ENCODE results near the gene DIP2C. TPM values are rescaled to one million over a fixed set of nuclear protein-coding genes. Genes with fewer than 3 reads are reported as not detected.
A peak's percentile ranks its signal among the peaks of the same experiment; 100 is the strongest.

Gene DIP2C
- total RNA-seq, 1 donor from 2014 or later: 0.53 TPM

DNA sequence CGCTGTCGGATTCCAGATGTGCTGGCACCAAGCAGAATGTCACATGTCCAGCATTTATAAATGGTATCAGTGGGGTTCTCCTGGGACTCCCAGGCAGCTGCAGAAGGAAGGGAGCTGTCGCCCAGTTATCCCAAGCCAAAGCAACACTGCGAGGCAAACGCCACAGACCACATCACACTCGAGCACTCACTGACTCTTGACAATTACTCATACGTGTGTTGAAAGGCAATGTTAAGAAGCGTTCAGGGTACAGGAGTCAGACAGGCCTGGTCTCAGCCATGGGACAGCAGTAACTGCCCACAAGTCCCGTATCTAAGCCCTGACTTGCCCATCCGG lies 113.4 kb downstream of the DIP2C start:
- TF ChIP-seq, protein P1, sequence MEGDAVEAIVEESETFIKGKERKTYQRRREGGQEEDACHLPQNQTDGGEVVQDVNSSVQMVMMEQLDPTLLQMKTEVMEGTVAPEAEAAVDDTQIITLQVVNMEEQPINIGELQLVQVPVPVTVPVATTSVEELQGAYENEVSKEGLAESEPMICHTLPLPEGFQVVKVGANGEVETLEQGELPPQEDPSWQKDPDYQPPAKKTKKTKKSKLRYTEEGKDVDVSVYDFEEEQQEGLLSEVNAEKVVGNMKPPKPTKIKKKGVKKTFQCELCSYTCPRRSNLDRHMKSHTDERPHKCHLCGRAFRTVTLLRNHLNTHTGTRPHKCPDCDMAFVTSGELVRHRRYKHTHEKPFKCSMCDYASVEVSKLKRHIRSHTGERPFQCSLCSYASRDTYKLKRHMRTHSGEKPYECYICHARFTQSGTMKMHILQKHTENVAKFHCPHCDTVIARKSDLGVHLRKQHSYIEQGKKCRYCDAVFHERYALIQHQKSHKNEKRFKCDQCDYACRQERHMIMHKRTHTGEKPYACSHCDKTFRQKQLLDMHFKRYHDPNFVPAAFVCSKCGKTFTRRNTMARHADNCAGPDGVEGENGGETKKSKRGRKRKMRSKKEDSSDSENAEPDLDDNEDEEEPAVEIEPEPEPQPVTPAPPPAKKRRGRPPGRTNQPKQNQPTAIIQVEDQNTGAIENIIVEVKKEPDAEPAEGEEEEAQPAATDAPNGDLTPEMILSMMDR (IDR thresholded peaks at IDR 0.05; ENCODE audit: insufficient read depth, low read length, severe bottlenecking): no peak
- H3K27me3 ChIP-seq (ENCODE audit: control insufficient read depth, insufficient read depth, low read length): no peaks in the 10 kb centered on the region
- no peaks in the 10 kb centered on the region for H3K36me3 ChIP-seq (ENCODE audit: control insufficient read depth, insufficient read depth, low read length)
- DNase-seq (ENCODE audit: low read depth): peak; percentile 56
- H3K4me3 ChIP-seq (ENCODE audit: low read depth, low read length): no peak overlapping the region
- peak; percentile 90 for FAIRE-seq

DNA sequence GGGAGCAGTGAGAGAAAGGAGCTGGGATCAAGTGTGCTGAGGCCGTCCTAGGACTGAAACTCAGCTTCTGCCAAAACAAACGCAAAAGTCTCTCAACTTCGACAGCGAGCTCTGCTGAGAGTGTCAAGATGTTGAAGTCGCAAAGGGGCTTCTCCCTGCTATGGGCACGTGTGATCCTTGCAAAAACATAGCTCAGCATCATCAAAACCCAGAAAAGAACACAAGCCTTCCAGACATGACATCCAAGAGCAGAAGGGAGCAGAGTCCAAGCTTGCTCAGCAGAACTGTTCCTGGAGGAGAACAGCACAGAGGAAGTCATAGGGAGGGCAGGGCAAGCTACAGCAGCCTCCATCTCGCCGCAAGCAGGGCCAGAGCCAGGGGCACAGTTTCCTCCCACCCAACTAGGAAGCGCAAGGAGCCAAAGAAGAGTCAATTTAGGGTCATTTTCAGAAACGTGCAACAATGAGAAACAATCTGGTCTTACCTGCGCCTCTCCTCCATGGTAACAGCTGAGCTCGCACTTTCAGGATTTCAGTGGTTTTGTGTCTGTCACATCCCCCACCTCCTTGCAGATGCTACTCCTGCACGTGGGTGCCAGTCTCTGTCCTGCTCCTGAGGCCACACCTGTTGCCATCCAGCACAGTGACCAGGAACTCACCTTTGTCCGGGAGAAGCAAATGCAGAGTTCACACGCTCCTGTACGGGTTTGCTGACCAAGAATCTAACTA lies 113.9 kb downstream of the DIP2C start:
- Histone ChIP-seq H3K36me3 (ENCODE audit: control insufficient read depth, insufficient read depth, low read length) (no peaks in the 10 kb centered on the region), H3K4me3 (ENCODE audit: low read depth, low read length) (no peak overlapping the region), H3K27me3 (ENCODE audit: control insufficient read depth, insufficient read depth, low read length) (no peaks in the 10 kb centered on the region)
- TF ChIP-seq, protein P1 (IDR thresholded peaks at IDR 0.05; ENCODE audit: insufficient read depth, low read length, severe bottlenecking): no peak
- DNase-seq (ENCODE audit: low read depth) (no peak), FAIRE-seq (peak; percentile 7)

DNA sequence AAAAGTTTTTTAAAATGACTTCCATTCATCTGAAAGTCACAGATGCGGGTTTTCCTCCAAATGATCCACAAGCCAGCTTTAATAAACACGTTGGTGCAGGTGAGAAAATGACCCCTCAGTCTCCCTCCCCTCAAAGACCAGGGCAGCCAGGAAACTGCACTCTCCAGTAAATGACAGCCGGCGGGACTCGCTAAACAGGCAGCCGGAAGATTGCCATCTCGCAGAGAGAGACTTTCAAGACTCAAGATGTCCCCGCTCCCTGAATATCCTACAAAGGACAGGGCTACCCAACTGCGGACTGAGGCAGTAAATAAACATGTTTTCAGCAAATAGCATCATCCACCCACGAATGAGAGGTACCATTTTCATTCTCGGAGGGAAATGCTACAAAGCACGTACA lies 116.8 kb downstream of the DIP2C start:
- FAIRE-seq (no peak), DNase-seq (ENCODE audit: low read depth) (no peak)
- no peaks in the 10 kb centered on the region for H3K36me3 ChIP-seq (ENCODE audit: control insufficient read depth, insufficient read depth, low read length)
- H3K4me3 ChIP-seq (ENCODE audit: low read depth, low read length): no peak overlapping the region
- TF ChIP-seq, protein P1 (IDR thresholded peaks at IDR 0.05; ENCODE audit: insufficient read depth, low read length, severe bottlenecking): no peak
- H3K27me3 ChIP-seq (ENCODE audit: control insufficient read depth, insufficient read depth, low read length): no peaks in the 10 kb centered on the region

DNA sequence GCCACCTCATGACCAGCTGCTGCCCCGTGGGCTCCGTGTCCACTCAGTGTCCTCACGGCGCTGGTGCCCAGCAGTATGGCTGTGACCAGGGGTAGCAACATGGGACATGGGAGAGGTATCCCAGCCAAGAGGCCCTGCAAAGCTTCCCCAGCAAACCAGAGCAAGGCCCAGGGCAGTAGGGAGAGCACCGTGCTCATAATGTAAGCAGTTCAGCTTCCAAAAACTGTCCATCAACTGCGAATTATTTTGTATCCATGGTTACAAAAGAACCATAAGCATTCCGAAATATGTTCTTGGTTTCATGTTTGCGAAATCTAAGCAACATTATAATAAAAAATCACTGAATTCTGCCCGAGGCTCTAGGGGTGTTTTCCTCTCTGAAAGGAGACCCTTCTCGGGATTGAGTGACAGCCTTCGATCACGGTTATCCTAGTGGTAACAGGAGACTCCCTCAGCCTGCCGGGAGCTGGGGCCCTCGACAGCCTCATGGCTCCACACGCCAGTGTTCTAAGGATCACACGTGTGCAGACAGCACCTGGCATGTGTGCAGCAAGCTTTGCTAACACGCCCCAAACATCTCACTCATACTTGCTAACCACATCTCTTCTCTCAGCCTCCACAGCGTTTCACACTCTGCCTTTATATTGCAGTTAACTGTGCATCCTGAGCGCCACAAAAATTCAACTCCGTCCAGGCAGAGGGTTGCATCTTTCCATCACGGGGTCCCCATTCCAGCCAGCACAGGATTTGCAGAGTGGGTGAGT lies 117.6 kb downstream of the DIP2C start:
- FAIRE-seq (no peak), DNase-seq (ENCODE audit: low read depth) (no peak)
- no peaks in the 10 kb centered on the region for H3K27me3 ChIP-seq (ENCODE audit: control insufficient read depth, insufficient read depth, low read length)
- no peaks in the 10 kb centered on the region for H3K36me3 ChIP-seq (ENCODE audit: control insufficient read depth, insufficient read depth, low read length)
- TF ChIP-seq, protein P1 (IDR thresholded peaks at IDR 0.05; ENCODE audit: insufficient read depth, low read length, severe bottlenecking): no peak
- H3K4me3 ChIP-seq (ENCODE audit: low read depth, low read length): no peak overlapping the region

DNA sequence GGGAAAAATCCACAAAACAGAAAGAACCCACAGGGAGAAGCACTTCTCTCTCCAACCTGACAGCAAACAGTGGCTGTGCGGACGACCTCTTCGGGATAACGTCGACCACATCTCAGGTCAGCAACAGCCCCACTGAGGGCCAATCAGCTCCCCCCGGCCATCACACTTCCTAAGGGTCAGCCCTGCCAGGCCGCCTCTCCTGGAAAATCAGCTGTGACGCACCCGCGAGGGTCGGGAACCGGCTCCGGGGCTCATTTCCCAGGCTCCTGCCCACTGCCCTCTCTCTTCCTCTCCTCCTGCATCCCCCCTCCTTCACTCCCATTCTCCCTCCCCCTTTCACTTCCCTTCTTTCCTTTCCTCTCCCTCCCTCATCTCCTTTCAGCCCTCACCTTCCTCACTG lies 118.3 kb downstream of the DIP2C start:
- Histone ChIP-seq H3K36me3 (ENCODE audit: control insufficient read depth, insufficient read depth, low read length) (no peaks in the 10 kb centered on the region), H3K4me3 (ENCODE audit: low read depth, low read length) (no peak overlapping the region), H3K27me3 (ENCODE audit: control insufficient read depth, insufficient read depth, low read length) (no peaks in the 10 kb centered on the region)
- DNase-seq (ENCODE audit: low read depth) (no peak), FAIRE-seq (no peak)
- TF ChIP-seq, protein P1 (IDR thresholded peaks at IDR 0.05; ENCODE audit: insufficient read depth, low read length, severe bottlenecking): no peak

Measured in bronchial epithelial cell (primary cell).